Hypothalamus (tissue), 51 donors: ENCODE data around the gene FAT4.
A peak's percentile ranks its signal among the peaks of the same experiment; 100 is the strongest.

ENCODE experiments used
- DNase-seq, 51 donors: peaks; one replicate each; lab custom pipeline; 2025; lab: John Stamatoyannopoulos, UW

FAT4 gene

DNA sequence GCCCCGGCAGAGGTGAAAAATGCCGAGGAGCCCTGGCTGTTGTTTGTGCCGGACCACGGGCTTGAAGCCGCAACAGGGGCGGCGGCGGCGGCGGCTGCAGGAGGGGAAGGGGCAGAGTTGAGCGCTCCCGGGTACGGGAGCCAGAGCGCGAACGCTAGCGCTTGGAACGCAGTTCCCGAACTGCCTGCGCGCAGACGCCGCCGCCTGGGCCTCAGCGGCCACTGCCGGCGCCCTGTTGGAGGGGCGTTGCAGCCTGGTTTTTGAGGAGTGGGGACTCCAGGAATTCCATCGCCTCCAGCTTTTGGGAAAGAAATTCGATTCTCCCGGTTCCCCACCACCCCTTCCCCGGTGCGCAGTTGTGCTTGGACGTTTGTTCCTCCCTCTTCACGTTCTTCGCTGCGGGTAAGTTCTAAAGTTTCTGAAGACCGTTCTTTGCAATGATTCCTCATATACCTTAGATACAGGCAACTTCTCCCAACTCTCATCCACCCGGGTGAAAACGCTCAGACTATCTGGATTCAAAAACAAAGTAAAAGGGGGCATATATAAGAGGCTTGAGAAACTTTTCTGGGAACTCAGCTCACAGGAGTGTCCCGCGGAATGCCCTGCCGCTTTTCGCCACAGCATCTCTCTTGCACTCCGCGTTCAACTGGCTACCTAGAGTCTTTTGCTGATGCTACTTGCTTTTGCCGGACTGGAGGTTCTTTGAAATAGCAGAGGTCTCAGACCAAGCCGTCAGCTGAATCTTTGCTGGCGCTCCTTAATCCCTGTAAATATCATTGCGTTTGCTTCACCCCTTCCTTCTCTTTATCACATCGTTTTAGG is 1.0 kb downstream of the FAT4 start:
- peak in 47 of 51 donors; percentile 9 to 73 (median 41) for DNase-seq

DNA sequence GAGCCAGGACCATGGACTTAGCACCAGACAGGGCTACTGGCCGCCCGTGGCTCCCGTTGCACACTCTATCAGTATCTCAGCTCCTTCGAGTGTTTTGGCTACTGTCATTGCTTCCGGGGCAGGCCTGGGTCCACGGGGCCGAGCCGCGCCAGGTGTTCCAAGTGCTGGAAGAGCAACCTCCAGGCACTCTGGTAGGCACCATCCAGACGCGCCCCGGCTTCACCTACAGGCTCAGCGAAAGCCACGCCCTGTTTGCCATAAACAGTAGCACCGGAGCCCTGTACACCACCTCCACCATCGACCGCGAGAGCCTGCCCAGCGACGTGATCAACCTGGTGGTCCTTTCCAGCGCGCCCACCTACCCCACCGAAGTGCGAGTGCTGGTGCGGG is 1.6 kb downstream of the FAT4 start:
- DNase-seq, result peak in 17 of 51 donors; percentile 2 to 41 (median 21)

DNA sequence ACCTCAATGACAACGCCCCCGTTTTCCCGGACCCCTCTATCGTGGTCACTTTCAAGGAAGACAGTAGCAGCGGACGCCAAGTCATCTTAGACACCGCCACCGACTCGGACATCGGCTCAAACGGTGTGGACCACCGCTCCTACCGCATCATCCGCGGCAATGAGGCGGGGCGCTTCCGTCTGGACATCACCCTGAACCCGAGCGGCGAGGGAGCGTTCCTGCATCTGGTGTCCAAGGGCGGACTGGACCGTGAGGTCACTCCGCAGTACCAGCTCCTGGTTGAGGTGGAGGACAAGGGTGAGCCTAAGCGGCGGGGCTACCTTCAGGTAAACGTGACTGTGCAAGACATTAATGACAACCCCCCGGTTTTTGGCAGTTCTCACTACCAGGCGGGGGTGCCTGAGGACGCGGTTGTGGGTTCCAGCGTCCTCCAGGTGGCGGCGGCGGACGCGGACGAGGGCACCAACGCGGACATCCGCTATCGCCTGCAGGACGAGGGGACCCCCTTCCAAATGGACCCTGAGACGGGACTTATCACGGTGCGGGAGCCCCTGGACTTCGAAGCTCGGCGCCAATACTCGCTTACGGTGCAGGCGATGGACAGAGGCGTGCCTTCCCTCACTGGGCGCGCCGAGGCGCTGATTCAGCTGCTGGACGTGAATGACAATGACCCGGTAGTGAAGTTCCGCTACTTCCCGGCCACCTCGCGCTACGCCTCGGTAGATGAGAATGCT is 2.2 kb downstream of the FAT4 start:
- DNase-seq, result peak in 28 of 51 donors; percentile 9 to 59 (median 43)

DNA sequence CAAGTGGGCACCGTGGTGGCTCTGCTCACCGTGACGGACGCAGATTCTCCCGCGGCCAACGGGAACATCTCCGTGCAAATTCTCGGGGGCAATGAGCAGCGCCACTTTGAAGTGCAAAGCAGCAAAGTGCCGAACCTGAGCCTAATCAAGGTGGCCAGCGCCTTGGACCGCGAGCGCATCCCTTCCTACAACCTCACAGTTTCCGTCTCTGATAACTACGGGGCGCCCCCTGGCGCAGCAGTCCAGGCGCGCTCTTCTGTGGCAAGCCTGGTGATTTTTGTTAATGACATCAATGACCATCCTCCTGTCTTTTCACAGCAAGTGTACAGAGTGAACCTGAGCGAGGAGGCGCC is 2.7 kb downstream of the FAT4 start:
- DNase-seq, result peak in 35 of 51 donors; percentile 1 to 59 (median 29)

GRCh38 chr4:125319311-125319710 is 4.6 kb downstream of the FAT4 start:
- DNase-seq, result no peak

GRCh38 chr4:125321709-125322365 is 7.1 kb downstream of the FAT4 start:
- no peak for DNase-seq

GRCh38 chr4:125322366-125322730 is 7.6 kb downstream of the FAT4 start:
- peak in 2 of 51 donors; percentile 7 to 24 for DNase-seq

DNA sequence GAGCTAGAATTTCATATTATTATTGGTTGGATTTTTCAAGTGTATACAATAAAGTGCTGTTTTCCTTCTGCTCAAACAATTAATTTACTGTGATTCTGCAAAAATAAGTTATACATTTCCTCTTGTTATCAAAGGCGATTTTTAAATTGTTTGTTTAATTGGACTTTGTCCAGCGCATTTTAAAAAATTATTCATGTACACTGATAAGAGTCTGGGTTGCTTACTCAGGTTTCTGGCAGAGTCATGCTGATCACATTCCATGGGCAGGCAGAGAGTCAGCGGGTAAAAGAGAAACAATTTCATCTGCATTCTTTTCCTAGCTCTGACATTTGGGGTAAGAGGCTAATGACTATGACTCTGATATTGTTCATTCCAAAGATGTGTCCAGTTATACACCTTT is 8.9 kb downstream of the FAT4 start:
- no peak for DNase-seq

DNA sequence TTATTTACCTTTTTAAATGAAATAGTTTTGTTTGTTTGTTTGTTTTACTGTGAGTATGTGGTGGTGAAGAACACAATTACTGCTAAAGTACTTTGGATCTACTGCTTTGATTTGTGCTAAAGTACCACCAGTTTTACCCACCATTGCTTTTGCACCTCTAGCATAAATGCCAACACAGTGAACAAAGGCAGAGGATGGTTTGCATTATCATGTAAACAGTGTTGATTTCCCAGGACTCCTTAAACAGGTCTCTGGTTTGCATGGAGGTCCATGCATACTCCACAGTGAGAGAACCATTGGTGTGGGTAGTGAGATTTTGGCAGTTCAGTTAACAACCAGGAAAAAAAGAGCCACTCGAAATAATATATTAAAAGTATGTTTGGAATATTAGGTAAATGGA is 11.0 kb downstream of the FAT4 start:
- DNase-seq, result no peak

GRCh38 chr4:125331116-125331515 is 16.4 kb downstream of the FAT4 start:
- no peak for DNase-seq

GRCh38 chr4:125334926-125335325 is 20.2 kb downstream of the FAT4 start:
- no peak for DNase-seq

GRCh38 chr4:125338814-125339213 is 24.1 kb downstream of the FAT4 start:
- DNase-seq, result no peak

GRCh38 chr4:125344198-125344597 is 29.4 kb downstream of the FAT4 start:
- DNase-seq, result no peak

DNA sequence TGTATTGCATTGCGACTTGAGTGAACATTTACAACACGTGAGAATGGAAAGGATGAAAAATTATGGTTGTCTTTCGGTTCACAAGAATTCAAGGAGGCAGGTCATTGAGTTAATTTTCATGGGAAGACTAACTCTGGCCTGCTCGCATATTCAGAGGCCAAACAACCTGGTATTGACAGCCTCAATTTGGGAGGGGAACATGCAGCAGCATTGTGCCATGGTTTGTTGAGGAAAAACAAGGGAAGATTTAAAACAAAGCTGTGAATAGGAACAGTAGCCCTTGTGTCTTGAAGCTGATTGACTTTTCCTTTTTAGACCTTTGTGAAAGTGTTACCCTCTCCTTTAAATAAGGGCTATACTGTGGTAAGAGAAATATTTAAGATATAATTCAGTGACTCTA is 31.9 kb downstream of the FAT4 start:
- DNase-seq, result peak in 1 of 51 donors; percentile 55

- DNase-seq, result peak in 1 of 51 donors; percentile 46
These were observed 35.8 kb downstream of the FAT4 start for GRCh38 chr4:125350470-125351135.

DNA sequence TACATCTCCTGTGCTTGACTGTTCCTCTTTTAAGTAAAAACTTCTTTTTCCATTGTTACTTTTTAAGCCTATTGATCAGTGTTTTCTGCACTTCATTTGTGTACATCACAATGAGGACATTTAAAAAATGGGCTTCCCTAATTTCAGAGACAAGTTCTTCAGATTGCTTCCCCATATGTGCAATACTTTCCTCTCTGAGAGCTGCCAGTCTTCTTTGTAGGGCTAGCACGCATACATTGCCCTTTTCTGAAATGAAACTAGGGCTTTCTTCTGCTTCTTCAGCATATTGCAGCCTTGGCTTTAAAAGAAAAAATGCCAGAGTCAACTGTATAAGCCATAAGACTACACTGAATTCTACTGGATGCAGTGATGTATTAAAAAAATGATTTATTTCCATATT is 37.8 kb downstream of the FAT4 start:
- peak in 3 of 51 donors; percentile 1 to 41 (median 28) for DNase-seq

DNA sequence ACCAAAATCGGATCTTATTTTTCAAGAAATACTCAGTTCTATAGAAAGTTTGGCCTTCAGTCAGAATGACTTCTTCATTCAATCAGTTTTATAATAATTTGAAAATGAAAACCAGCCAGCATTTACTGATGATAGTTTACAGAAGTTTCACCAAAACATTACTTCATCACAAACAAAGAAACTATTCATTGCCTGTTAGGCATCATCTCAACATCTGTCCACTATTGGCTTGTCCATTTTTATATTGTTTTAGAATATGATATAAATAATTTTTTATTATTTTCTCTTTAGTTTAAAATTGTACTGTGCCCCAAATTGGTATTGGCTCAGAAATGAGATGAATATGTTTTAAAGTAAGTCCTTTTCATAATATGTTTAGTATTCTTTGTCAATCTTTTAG is 38.4 kb downstream of the FAT4 start:
- no peak for DNase-seq

DNA sequence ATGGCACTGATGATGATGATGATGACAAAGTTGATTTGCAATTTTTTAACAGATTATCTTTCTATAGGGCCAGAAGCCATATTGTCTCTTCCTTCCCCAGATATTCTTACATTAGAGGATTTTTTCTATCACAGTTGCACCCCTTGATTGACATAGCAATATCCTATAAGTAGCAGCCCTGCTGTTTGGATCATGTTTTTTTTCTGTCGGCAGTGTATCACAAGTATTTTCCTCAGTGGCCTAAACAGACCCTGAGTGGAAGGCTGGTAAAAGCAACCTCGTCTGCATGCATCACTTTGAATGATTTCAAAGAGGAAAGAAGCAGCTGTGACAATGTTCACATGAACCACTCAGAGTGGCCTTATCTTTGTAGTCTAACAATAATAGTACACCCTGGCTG is 41.0 kb downstream of the FAT4 start:
- no peak for DNase-seq

DNA sequence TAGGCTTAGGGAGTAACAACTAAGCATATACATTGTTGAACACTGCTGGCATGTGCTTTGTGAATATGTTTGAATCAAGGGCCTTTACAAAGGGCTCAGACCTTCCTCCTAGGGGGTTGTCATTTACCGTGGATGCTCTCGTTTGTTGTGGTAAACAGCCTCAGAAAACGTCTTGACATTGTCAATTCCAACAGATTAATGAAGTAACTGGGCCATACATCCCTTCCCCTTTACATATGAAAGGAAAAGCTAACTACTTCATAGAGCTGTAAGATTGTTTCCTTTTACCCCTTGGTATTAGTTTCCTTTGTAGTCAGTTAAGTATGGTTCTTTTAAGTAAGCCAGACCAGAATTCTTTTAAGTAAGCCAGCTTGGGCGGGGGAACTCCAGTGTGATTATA is 42.9 kb downstream of the FAT4 start:
- no peak for DNase-seq

- no peak for DNase-seq
These were observed 43.7 kb downstream of the FAT4 start for GRCh38 chr4:125358453-125358852.

DNA sequence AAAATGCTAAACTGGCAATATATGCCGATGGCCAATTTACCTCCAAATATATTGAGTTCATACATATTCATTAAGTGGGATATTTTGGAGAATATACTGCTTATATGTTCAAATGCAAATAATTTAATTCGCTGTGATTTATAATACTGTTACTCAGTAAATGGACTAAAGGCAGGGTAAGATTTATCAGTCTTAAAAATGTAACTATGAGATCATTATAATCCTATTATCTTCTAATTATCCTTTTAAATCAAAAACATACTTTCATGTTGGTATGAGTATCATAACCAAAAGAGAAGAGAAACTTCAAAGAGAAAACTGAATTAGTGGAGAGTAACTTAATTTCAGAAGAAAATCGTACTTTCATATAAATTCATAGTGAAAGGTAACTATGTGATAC is 44.6 kb downstream of the FAT4 start:
- no peak for DNase-seq
